NCI-H1694 (cell line): ENCODE measurements around the gene VCX2.
"Not testable (repeated sequence)": the region's sequence is repeated elsewhere in the genome, so short reads cannot be mapped to it uniquely, and the experiment has no call there.

Experiments used
- DNase-seq: peaks from one replicate; lab custom pipeline; 2025; lab: John Stamatoyannopoulos, UW

The VCX2 gene

GRCh38 chrX:8171169-8171568 lies at the start of gene VCX2:
VCX2 (minus strand) TSS chrX:8171267; CDS start chrX:8170643, 624 bp downstream.
- not testable (repeated sequence) for DNase-seq

- no peak for DNase-seq
Measured at GRCh38 chrX:8204943-8205342, 33.9 kb upstream of the VCX2 start.

- DNase-seq: no peak
Measured at GRCh38 chrX:8204169-8204935, 33.3 kb upstream of the VCX2 start.

- no peak for DNase-seq
Measured at GRCh38 chrX:8201896-8202331, 30.8 kb upstream of the VCX2 start.

GRCh38 chrX:8196776-8197175 lies 25.7 kb upstream of the VCX2 start:
- no peak for DNase-seq

GRCh38 chrX:8194216-8194615 lies 23.1 kb upstream of the VCX2 start:
- no peak for DNase-seq

GRCh38 chrX:8192276-8192675 lies 21.2 kb upstream of the VCX2 start:
- DNase-seq: no peak

- DNase-seq: no peak
Measured at GRCh38 chrX:8191022-8191421, 20.0 kb upstream of the VCX2 start.

- no peak for DNase-seq
Measured at GRCh38 chrX:8190341-8190830, 19.3 kb upstream of the VCX2 start.

GRCh38 chrX:8189096-8189830 lies 18.2 kb upstream of the VCX2 start:
- no peak for DNase-seq

GRCh38 chrX:8183346-8183745 lies 12.3 kb upstream of the VCX2 start:
- no peak for DNase-seq

- no peak for DNase-seq
Measured at GRCh38 chrX:8179656-8180055, 8.6 kb upstream of the VCX2 start.

GRCh38 chrX:8154011-8154410 lies 17.1 kb downstream of the VCX2 start:
- DNase-seq: not testable (repeated sequence)

GRCh38 chrX:8147226-8147625 lies 23.8 kb downstream of the VCX2 start:
- DNase-seq: no peak

GRCh38 chrX:8144925-8145324 lies 26.1 kb downstream of the VCX2 start:
- no peak for DNase-seq

GRCh38 chrX:8141896-8142295 lies 29.2 kb downstream of the VCX2 start:
- DNase-seq: no peak

- DNase-seq: no peak
Measured at GRCh38 chrX:8140986-8141744, 29.9 kb downstream of the VCX2 start.

GRCh38 chrX:8139716-8140115 lies 31.4 kb downstream of the VCX2 start:
- DNase-seq: no peak

- no peak for DNase-seq
Measured at GRCh38 chrX:8138252-8138651, 32.8 kb downstream of the VCX2 start.

GRCh38 chrX:8126648-8127047 lies 44.4 kb downstream of the VCX2 start:
- no peak for DNase-seq

- DNase-seq: no peak
Measured at GRCh38 chrX:8126092-8126491, 45.0 kb downstream of the VCX2 start.

- no peak for DNase-seq
Measured at GRCh38 chrX:8125566-8125965, 45.5 kb downstream of the VCX2 start.

GRCh38 chrX:8122538-8122937 lies 48.5 kb downstream of the VCX2 start:
- DNase-seq: no peak
